ENCODE measurements around the gene FUT7. TPM values are rescaled to one million over a fixed set of nuclear protein-coding genes. Genes with fewer than 3 reads are reported as not detected.

FUT7 gene
- total and polyA plus RNA-seq, 2 of the 13 experiments (the other 11 are each of a cell fraction or from before 2014, with no cell fraction given): 0.05 TPM; not detected in 1

DNA sequence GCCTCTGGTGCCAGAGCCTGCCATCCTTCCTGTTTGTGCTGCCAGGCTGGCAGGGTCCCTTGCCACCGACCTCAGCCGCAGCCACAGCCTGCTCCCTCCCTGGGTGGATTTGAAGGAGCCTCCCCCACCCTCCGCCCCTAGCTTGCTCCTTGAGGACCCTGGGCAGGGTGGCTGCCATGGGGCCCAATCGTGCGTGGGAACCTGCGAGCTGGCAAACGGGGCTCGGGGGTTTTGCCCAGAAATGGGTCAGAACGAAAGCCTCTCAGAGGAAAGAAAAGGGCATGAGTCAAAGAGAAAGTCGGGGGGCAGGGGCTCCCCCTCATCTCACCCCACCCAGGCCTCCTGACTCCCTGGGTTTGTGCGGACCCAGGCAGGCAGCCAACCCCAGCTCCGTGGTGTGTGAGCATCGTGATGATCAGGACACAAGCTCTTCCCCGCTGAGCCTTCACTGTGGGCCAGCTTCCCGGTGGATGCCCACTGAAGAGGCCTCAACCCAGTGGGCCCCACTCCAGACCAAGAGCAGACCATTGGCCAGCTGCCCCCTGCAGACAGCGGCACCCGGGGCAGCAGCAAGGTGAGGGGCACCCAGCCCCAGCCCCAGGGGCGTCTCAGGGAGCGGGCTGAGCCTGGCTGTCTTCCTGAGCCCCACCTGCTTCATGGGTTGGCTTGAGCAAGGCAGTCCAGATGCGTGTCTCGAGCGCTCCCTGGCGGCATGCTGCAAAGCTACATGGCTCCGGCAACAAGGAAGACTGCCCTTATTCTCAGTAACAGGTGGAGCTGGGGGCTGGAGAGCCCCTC, 3.0 kb upstream of the FUT7 start:
- H3K4me3 ChIP-seq (replicated peaks in 1 of 3; ENCODE audit: insufficient read depth in 1 of 3, low read depth in 2 of 3, low read length in 3 of 3): peak overlapping the region in 1 of 3 experiments; percentile 36; a peak in 1 of 6 replicates
- DNase-seq (ENCODE audit: low spot score) (peak; percentile 71), ATAC-seq (peak; percentile 87), FAIRE-seq (peak; percentile 80)
- H3K27ac ChIP-seq (ENCODE audit: extremely low read length, insufficient read depth, low read length): no peak overlapping the region
- no peak overlapping the region for H2AFZ ChIP-seq (ENCODE audit: low read length)
- in situ Hi-C loops (cut with HindIII; ENCODE audit: extremely low pct_ligation_motif_present, low pct_unique_long_range_greater_than_20kb) (loop anchor here (5.0 to 10.0 kb wide), 2 partner anchors 88 to 190 kb away; partner anchors contain the start of genes AJM1, C8G and PHPT1), intact Hi-C loops (cut with micrococcal nuclease; ENCODE audit: unreplicated experiment) (loop anchor here (1.0 to 2.0 kb wide), 2 partner anchors 86 to 248 kb away; no protein-coding TSS in a partner anchor)
- BruUV-seq (replicated peaks): no TSS peak
- ChIA-PET CTCF (ENCODE audit: low intra/inter-chr PET ratio, low total read pairs) (interaction anchor here (1.5 to 2.3 kb wide), 3 partner anchors 15 to 247 kb away, joined by 5 to 15 read pairs (median 10); no protein-coding TSS in a partner anchor), POLR2A (interaction anchor here (0.7 to 1.8 kb wide), 9 partner anchors 10 to 247 kb away, joined by 3 to 10 read pairs (median 3); partner anchors contain the start of genes C8G, FBXW5, MAN1B1 and SAPCD2)
- peaks cover 50% of the 10 kb centered on the region for H3K4me1 ChIP-seq (ENCODE audit: insufficient read depth, low read length)
- H3K36me3 ChIP-seq (replicated peaks in 1 of 2; ENCODE audit: control insufficient read depth in 1 of 2, insufficient read depth in 2 of 2, low read length in 2 of 2): no peaks in the 10 kb centered on the region
- H3K79me2 ChIP-seq (ENCODE audit: insufficient read depth, low read length): no peaks in the 10 kb centered on the region
- H3K9me3 ChIP-seq (ENCODE audit: low read length): no peaks in the 10 kb centered on the region
- H3K4me2 ChIP-seq (ENCODE audit: low read depth, low read length): peak overlapping the region; percentile 44; the same call in 1 of the 2 replicates
- H3K27me3 ChIP-seq (ENCODE audit: control insufficient read depth in 1 of 2, insufficient read depth in 2 of 2, low read length in 2 of 2): peaks cover 0 to 10% of the 10 kb centered on the region in 2 experiments; a peak in 1 of 5 replicates
- 30% methylated on average over 9 of the region's 24 CpGs for WGBS (ENCODE audit: low lambda C conversion rate)
- H4K20me1 ChIP-seq (ENCODE audit: insufficient read depth, low read length): no peaks in the 10 kb centered on the region
- H3K9ac ChIP-seq (ENCODE audit: insufficient read depth, low read depth, low read length): no peak overlapping the region
- TF ChIP-seq ZNF570 (CRISPR knock-in tag; IDR thresholded peaks at IDR 0.05; ENCODE audit: borderline replicate concordance) (no peak), ETV5 (CRISPR knock-in tag; IDR thresholded peaks at IDR 0.05; ENCODE audit: borderline replicate concordance) (no peak), SNAPC4 (CRISPR knock-in tag; IDR thresholded peaks at IDR 0.05) (no peak), ZFP62 (CRISPR knock-in tag; IDR thresholded peaks at IDR 0.05) (no peak), ZNF788 (CRISPR knock-in tag; IDR thresholded peaks at IDR 0.05; ENCODE audit: borderline replicate concordance) (0 out of 2 replicates have a peak, but pooled peaks have one; percentile 23), HMG20B (CRISPR knock-in tag; conservative IDR thresholded peaks at IDR 0.05) (no peak), UBTF (CRISPR knock-in tag; IDR thresholded peaks at IDR 0.05) (peak; percentile 37; the same call in 1 of the 2 replicates), HNRNPH1 (optimal IDR thresholded peaks at IDR 0.05; ENCODE audit: low read depth, low read length) (no peak), TFAP4 (IDR thresholded peaks at IDR 0.05; ENCODE audit: borderline replicate concordance, low read depth) (0 out of 2 replicates have a peak, but pooled peaks have one; percentile 13), SNRNP70 (IDR thresholded peaks at IDR 0.05; ENCODE audit: low read depth, low read length) (no peak), ZSCAN31 (CRISPR knock-in tag; IDR thresholded peaks at IDR 0.05; ENCODE audit: low read depth) (peak; percentile 47; the same call in 1 of the 2 replicates), ZNF598 (CRISPR knock-in tag; IDR thresholded peaks at IDR 0.05; ENCODE audit: borderline replicate concordance) (peak; percentile 74; the same call in 1 of the 2 replicates)
